ENCODE results near the gene ERLEC1. TPM values are rescaled to one million over a fixed set of nuclear protein-coding genes. Genes with fewer than 3 reads are reported as not detected.

Gene ERLEC1
- total RNA-seq, 2 experiments from 2014 or later, result 22.2 to 22.8 TPM

- Mint-ChIP-seq H3K36me3 (peaks cover 20% of the 10 kb centered on the region), H3K9me3 (no peaks in the 10 kb centered on the region), H3K27me3 (no peaks in the 10 kb centered on the region), H3K4me3 (peak within 1 kb of the TSS; percentile 91), H3K27ac (peak within 1 kb of the TSS; percentile 84), H3K4me1 (peaks cover 25% of the 10 kb centered on the region)
- DNase-seq (peak; percentile 86), ATAC-seq (ENCODE audit: low read depth) (peak; percentile 95)
- POLR2A ChIA-PET, result interaction anchor here (0.6 to 4.5 kb wide), 7 partner anchors 9 to 948 kb away, joined by 4 to 46 read pairs (median 5); partner anchors contain the start of genes ASB3, ERLEC1 and PSME4
Observed at GRCh38 chr2:53767405-53768241, 19.2 kb upstream of the ERLEC1 start, which contains the start of gene CHAC2. Gene CHAC2 (plus strand): TSS chr2:53767804. CDS start chr2:53767887, 83 bp downstream.

GRCh38 chr2:53768242-53768542 lies 18.7 kb upstream of the ERLEC1 start:
- POLR2A ChIA-PET, result interaction anchor here (0.9 to 4.5 kb wide), 4 partner anchors 8 to 203 kb away, joined by 5 to 46 read pairs (median 12); partner anchors contain the start of genes ASB3, ERLEC1 and PSME4
- Mint-ChIP-seq H3K27me3 (no peaks in the 10 kb centered on the region), H3K4me3 (peak overlapping the region; percentile 91), H3K36me3 (peaks cover 21% of the 10 kb centered on the region), H3K9me3 (no peaks in the 10 kb centered on the region), H3K27ac (peak overlapping the region; percentile 84), H3K4me1 (peaks cover 25% of the 10 kb centered on the region)
- ATAC-seq (ENCODE audit: low read depth), result peak; percentile 77
- DNase-seq, result no peak

GRCh38 chr2:53769318-53769945 lies 17.4 kb upstream of the ERLEC1 start:
- Mint-ChIP-seq H3K36me3 (peaks cover 23% of the 10 kb centered on the region), H3K4me3 (peak overlapping the region; percentile 91), H3K9me3 (no peaks in the 10 kb centered on the region), H3K27ac (no peak overlapping the region), H3K4me1 (peaks cover 30% of the 10 kb centered on the region), H3K27me3 (no peaks in the 10 kb centered on the region)
- POLR2A ChIA-PET, result interaction anchor here (4.5 kb wide), 1 partner anchor 18 kb away, joined by 46 read pairs; the partner anchor contains the start of genes ASB3 and ERLEC1
- ATAC-seq (ENCODE audit: low read depth), result no peak
- no peak for DNase-seq

- peaks cover 19% of the 10 kb centered on the region for H3K36me3 Mint-ChIP-seq
- H3K27ac Mint-ChIP-seq, result no peak overlapping the region
- no peak overlapping the region for H3K4me3 Mint-ChIP-seq
- no peaks in the 10 kb centered on the region for H3K9me3 Mint-ChIP-seq
- DNase-seq (no peak), ATAC-seq (ENCODE audit: low read depth) (no peak)
- no peaks in the 10 kb centered on the region for H3K27me3 Mint-ChIP-seq
- POLR2A ChIA-PET, result interaction anchor here (0.6 to 4.5 kb wide), 2 partner anchors 17 to 22 kb away, joined by 5 to 46 read pairs; partner anchors contain the start of genes ASB3 and ERLEC1
- H3K4me1 Mint-ChIP-seq, result peaks cover 30% of the 10 kb centered on the region
Observed at GRCh38 chr2:53770264-53770663, 16.6 kb upstream of the ERLEC1 start.

GRCh38 chr2:53777134-53777533 lies 9.7 kb upstream of the ERLEC1 start:
- H3K4me1 Mint-ChIP-seq, result peaks cover 17% of the 10 kb centered on the region
- H3K4me3 Mint-ChIP-seq, result no peak overlapping the region
- no peak overlapping the region for H3K27ac Mint-ChIP-seq
- H3K27me3 Mint-ChIP-seq, result no peaks in the 10 kb centered on the region
- no peak for ATAC-seq (ENCODE audit: low read depth)
- DNase-seq, result no peak
- no peaks in the 10 kb centered on the region for H3K9me3 Mint-ChIP-seq
- POLR2A ChIA-PET, result interaction anchor here (0.6 to 1.8 kb wide), 2 partner anchors 9 to 19 kb away, joined by 4 to 11 read pairs; partner anchors contain the start of gene CHAC2
- H3K36me3 Mint-ChIP-seq, result peaks cover 40% of the 10 kb centered on the region

GRCh38 chr2:53778536-53779162 lies 8.2 kb upstream of the ERLEC1 start:
- peaks cover 36% of the 10 kb centered on the region for H3K36me3 Mint-ChIP-seq
- no peak overlapping the region for H3K4me3 Mint-ChIP-seq
- H3K9me3 Mint-ChIP-seq, result no peaks in the 10 kb centered on the region
- H3K27ac Mint-ChIP-seq, result no peak overlapping the region
- POLR2A ChIA-PET, result no interaction called here
- peaks cover 18% of the 10 kb centered on the region for H3K4me1 Mint-ChIP-seq
- DNase-seq (no peak), ATAC-seq (ENCODE audit: low read depth) (no peak)
- no peaks in the 10 kb centered on the region for H3K27me3 Mint-ChIP-seq

GRCh38 chr2:53780056-53780455 lies 6.8 kb upstream of the ERLEC1 start:
- Mint-ChIP-seq H3K4me3 (no peak overlapping the region), H3K27ac (no peak overlapping the region), H3K36me3 (peaks cover 34% of the 10 kb centered on the region), H3K4me1 (peaks cover 21% of the 10 kb centered on the region), H3K9me3 (no peaks in the 10 kb centered on the region), H3K27me3 (no peaks in the 10 kb centered on the region)
- POLR2A ChIA-PET, result no interaction called here
- ATAC-seq (ENCODE audit: low read depth) (no peak), DNase-seq (no peak)

GRCh38 chr2:53782676-53783075 lies 4.2 kb upstream of the ERLEC1 start:
- Mint-ChIP-seq H3K4me3 (no peak overlapping the region), H3K36me3 (peaks cover 29% of the 10 kb centered on the region), H3K27me3 (no peaks in the 10 kb centered on the region), H3K4me1 (peaks cover 21% of the 10 kb centered on the region), H3K27ac (no peak overlapping the region), H3K9me3 (no peaks in the 10 kb centered on the region)
- POLR2A ChIA-PET, result interaction anchor here (2.9 kb wide), 1 partner anchor 15 kb away, joined by 13 read pairs; the partner anchor contains the start of gene CHAC2
- ATAC-seq (ENCODE audit: low read depth) (no peak), DNase-seq (no peak)

- Mint-ChIP-seq H3K27me3 (no peaks in the 10 kb centered on the region), H3K4me3 (peak overlapping the region; percentile 99), H3K4me1 (peaks cover 26% of the 10 kb centered on the region), H3K9me3 (no peaks in the 10 kb centered on the region), H3K36me3 (peaks cover 18% of the 10 kb centered on the region), H3K27ac (peak overlapping the region; percentile 75)
- ATAC-seq (ENCODE audit: low read depth) (no peak), DNase-seq (no peak)
- POLR2A ChIA-PET, result interaction anchor here (2.9 kb wide), 1 partner anchor 17 kb away, joined by 13 read pairs; the partner anchor contains the start of gene CHAC2
Observed at GRCh38 chr2:53784436-53784835, 2.4 kb upstream of the ERLEC1 start.

- H3K4me1 Mint-ChIP-seq, result peaks cover 24% of the 10 kb centered on the region
- H3K27ac Mint-ChIP-seq, result peak overlapping the region; percentile 94
- H3K4me3 Mint-ChIP-seq, result peak overlapping the region; percentile 99
- ATAC-seq (ENCODE audit: low read depth) (no peak), DNase-seq (no peak)
- H3K9me3 Mint-ChIP-seq, result no peaks in the 10 kb centered on the region
- no peaks in the 10 kb centered on the region for H3K27me3 Mint-ChIP-seq
- peaks cover 10% of the 10 kb centered on the region for H3K36me3 Mint-ChIP-seq
- POLR2A ChIA-PET, result interaction anchor here (3.4 kb wide), 1 partner anchor 17 kb away, joined by 46 read pairs; the partner anchor contains the start of gene CHAC2
Observed at GRCh38 chr2:53785366-53785765, 1.5 kb upstream of the ERLEC1 start.

- peaks cover 9% of the 10 kb centered on the region for H3K36me3 Mint-ChIP-seq
- peak; percentile 10 for ATAC-seq (ENCODE audit: low read depth)
- H3K27ac Mint-ChIP-seq, result peak overlapping the region; percentile 94
- peak overlapping the region; percentile 99 for H3K4me3 Mint-ChIP-seq
- H3K4me1 Mint-ChIP-seq, result peaks cover 24% of the 10 kb centered on the region
- no peaks in the 10 kb centered on the region for H3K27me3 Mint-ChIP-seq
- POLR2A ChIA-PET, result interaction anchor here (3.4 kb wide), 1 partner anchor 18 kb away, joined by 46 read pairs; the partner anchor contains the start of gene CHAC2
- H3K9me3 Mint-ChIP-seq, result no peaks in the 10 kb centered on the region
- DNase-seq, result peak; percentile 55
Observed at GRCh38 chr2:53786352-53786704, 516 bp upstream of the ERLEC1 start.

- Mint-ChIP-seq H3K4me1 (peaks cover 21% of the 10 kb centered on the region), H3K27me3 (no peaks in the 10 kb centered on the region), H3K27ac (peak overlapping the region; percentile 94), H3K36me3 (peaks cover 4% of the 10 kb centered on the region), H3K9me3 (no peaks in the 10 kb centered on the region), H3K4me3 (peak overlapping the region; percentile 99)
- ATAC-seq (ENCODE audit: low read depth), result no peak
- no peak for DNase-seq
- POLR2A ChIA-PET, result interaction anchor here (3.4 kb wide), 1 partner anchor 19 kb away, joined by 46 read pairs; the partner anchor contains the start of gene CHAC2
Observed at GRCh38 chr2:53787614-53788289, 908 bp downstream of the ERLEC1 start.
